ENCODE data around the gene BCL2A1.
"Not testable (repeated sequence)": the region's sequence is repeated elsewhere in the genome, so short reads cannot be mapped to it uniquely, and the experiment has no call there.

The BCL2A1 gene

GRCh38 chr15:79943820-79944219, 27.2 kb downstream of the BCL2A1 start:
- H3K27me3 ChIP-seq (ENCODE audit: insufficient read depth, low read depth, severe bottlenecking): no peaks in the 10 kb centered on the region
- no peak for DNase-seq
- no peaks in the 10 kb centered on the region for H3K9me3 ChIP-seq (ENCODE audit: severe bottlenecking)

GRCh38 chr15:79942741-79943481, 28.1 kb downstream of the BCL2A1 start:
- H3K9me3 ChIP-seq (ENCODE audit: severe bottlenecking): no peaks in the 10 kb centered on the region
- DNase-seq: no peak
- no peak for TF ChIP-seq CTCF (IDR thresholded peaks at IDR 0.05; ENCODE audit: low read depth, low read length)
- no peaks in the 10 kb centered on the region for H3K27me3 ChIP-seq (ENCODE audit: insufficient read depth, low read depth, severe bottlenecking)
- H3K36me3 ChIP-seq: no peaks in the 10 kb centered on the region
- H3K27ac ChIP-seq: no peak overlapping the region
- no peak overlapping the region for H3K4me3 ChIP-seq (ENCODE audit: low read depth, low read length)

More at GRCh38 chr15:79943820-79944219, 27.2 kb downstream of the BCL2A1 start:
- no peak overlapping the region for H3K27ac ChIP-seq
- no peak overlapping the region for H3K4me3 ChIP-seq (ENCODE audit: low read depth, low read length)
- no peak for TF ChIP-seq CTCF (IDR thresholded peaks at IDR 0.05; ENCODE audit: low read depth, low read length)
- H3K36me3 ChIP-seq: no peaks in the 10 kb centered on the region

- Histone ChIP-seq H3K36me3 (no peaks in the 10 kb centered on the region), H3K9me3 (ENCODE audit: severe bottlenecking) (no peaks in the 10 kb centered on the region), H3K27me3 (ENCODE audit: insufficient read depth, low read depth, severe bottlenecking) (no peaks in the 10 kb centered on the region), H3K4me3 (ENCODE audit: low read depth, low read length) (no peak overlapping the region), H3K27ac (no peak overlapping the region)
- DNase-seq: no peak
- TF ChIP-seq CTCF (IDR thresholded peaks at IDR 0.05; ENCODE audit: low read depth, low read length): no peak
These were observed 31.6 kb downstream of the BCL2A1 start for GRCh38 chr15:79939399-79939798.

GRCh38 chr15:79938143-79938542, 32.9 kb downstream of the BCL2A1 start:
- no peak overlapping the region for H3K4me3 ChIP-seq (ENCODE audit: low read depth, low read length)
- H3K36me3 ChIP-seq: no peaks in the 10 kb centered on the region
- H3K27ac ChIP-seq: no peak overlapping the region
- DNase-seq: no peak
- TF ChIP-seq CTCF (IDR thresholded peaks at IDR 0.05; ENCODE audit: low read depth, low read length): no peak
- H3K9me3 ChIP-seq (ENCODE audit: severe bottlenecking): no peaks in the 10 kb centered on the region
- H3K27me3 ChIP-seq (ENCODE audit: insufficient read depth, low read depth, severe bottlenecking): no peaks in the 10 kb centered on the region

- not testable (repeated sequence) for H3K36me3 ChIP-seq; H3K4me3 ChIP-seq (ENCODE audit: low read depth, low read length); DNase-seq; H3K27ac ChIP-seq; H3K9me3 ChIP-seq (ENCODE audit: severe bottlenecking); H3K27me3 ChIP-seq (ENCODE audit: insufficient read depth, low read depth, severe bottlenecking)
These were observed 35.3 kb downstream of the BCL2A1 start for GRCh38 chr15:79935556-79936201.

- no peaks in the 10 kb centered on the region for H3K36me3 ChIP-seq
- no peaks in the 10 kb centered on the region for H3K9me3 ChIP-seq (ENCODE audit: severe bottlenecking)
- H3K27me3 ChIP-seq (ENCODE audit: insufficient read depth, low read depth, severe bottlenecking): no peaks in the 10 kb centered on the region
- H3K27ac ChIP-seq: no peak overlapping the region
- no peak for DNase-seq
- TF ChIP-seq CTCF (IDR thresholded peaks at IDR 0.05; ENCODE audit: low read depth, low read length): no peak
- H3K4me3 ChIP-seq (ENCODE audit: low read depth, low read length): no peak overlapping the region
These were observed 37.8 kb downstream of the BCL2A1 start for GRCh38 chr15:79933231-79933630.

All from WERI-Rb-1 (cell line).